Endothelial cell of umbilical vein (primary cell): Measurements from ENCODE around the gene CLDN11.

Experiments
- EZH2 ChIP-seq: IDR thresholded peaks from 2 replicates; pipeline ENCODE4 v1.6.1; 2012; ENCODE audit warnings: borderline replicate concordance, low read depth, mild to moderate bottlenecking, moderate library complexity, low read length, inconsistent platforms; ENCODE audit not compliant: severe bottlenecking
- GATA2 ChIP-seq: IDR thresholded peaks from 2 replicates; pipeline ENCODE4 v1.7.0; 2011; ENCODE audit warnings: low read depth, mild to moderate bottlenecking, moderate library complexity, mixed read lengths, low read length; ENCODE audit not compliant: insufficient read length, insufficient read depth
- MYC ChIP-seq: IDR thresholded peaks from one replicate; pipeline ENCODE4 v1.6.1; 2011; ENCODE audit warnings: mild to moderate bottlenecking, low read depth, low read length
- POLR2A ChIP-seq: IDR thresholded peaks from 2 replicates; pipeline ENCODE4 v1.6.1; 2012; ENCODE audit warnings: low read depth, mild to moderate bottlenecking, control low read depth, low read length
- POLR2AphosphoS5 ChIP-seq: IDR thresholded peaks from 2 replicates; pipeline ENCODE4 v1.6.1; 2012; ENCODE audit warnings: low read depth, mild to moderate bottlenecking, control low read depth, low read length, moderate library complexity; ENCODE audit not compliant: insufficient read depth
- TF ChIP-seq, protein P1 (sequence below), 2 donors: IDR thresholded peaks; 1 replicate in 1 of 2; 2 replicates in 1 of 2; pipeline ENCODE4 v1.5.1; 2011; ENCODE audit warnings: low read length in 2 of 2, mild to moderate bottlenecking in 2 of 2, moderate library complexity in 2 of 2, control low read depth in 1 of 2, inconsistent platforms in 1 of 2, low read depth in 1 of 2; ENCODE audit not compliant: insufficient read depth in 1 of 2; ENCODE audit errors: extremely low read depth in 1 of 2
- TF ChIP-seq, protein P2 (sequence below): IDR thresholded peaks from 2 replicates; pipeline ENCODE4 v1.6.1; 2011; ENCODE audit not compliant: insufficient read depth, insufficient read length

DNA sequence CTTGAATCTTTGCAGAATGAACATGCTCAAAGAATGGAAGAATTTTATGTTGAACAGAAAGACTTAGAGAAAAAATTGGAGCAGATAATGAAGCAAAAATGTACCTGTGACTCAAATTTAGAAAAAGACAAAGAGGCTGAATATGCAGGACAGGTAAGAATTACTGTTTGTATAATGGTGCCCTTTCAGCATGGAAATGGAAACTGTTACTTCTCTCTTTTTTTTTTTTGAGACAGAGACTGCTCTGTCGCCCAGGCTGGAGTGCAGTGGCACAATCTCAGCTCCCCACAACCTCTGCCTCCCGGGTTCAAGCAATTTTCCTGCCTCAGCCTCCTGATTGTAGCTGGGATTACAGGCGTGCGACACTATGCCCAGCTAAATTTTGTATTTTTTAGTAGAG is 27.6 kb upstream of the CLDN11 start:
- TF ChIP-seq POLR2AphosphoS5 (no peak), POLR2A (no peak), EZH2 (no peak), MYC (no peak), GATA2 (no peak)
- TF ChIP-seq, protein P1, sequence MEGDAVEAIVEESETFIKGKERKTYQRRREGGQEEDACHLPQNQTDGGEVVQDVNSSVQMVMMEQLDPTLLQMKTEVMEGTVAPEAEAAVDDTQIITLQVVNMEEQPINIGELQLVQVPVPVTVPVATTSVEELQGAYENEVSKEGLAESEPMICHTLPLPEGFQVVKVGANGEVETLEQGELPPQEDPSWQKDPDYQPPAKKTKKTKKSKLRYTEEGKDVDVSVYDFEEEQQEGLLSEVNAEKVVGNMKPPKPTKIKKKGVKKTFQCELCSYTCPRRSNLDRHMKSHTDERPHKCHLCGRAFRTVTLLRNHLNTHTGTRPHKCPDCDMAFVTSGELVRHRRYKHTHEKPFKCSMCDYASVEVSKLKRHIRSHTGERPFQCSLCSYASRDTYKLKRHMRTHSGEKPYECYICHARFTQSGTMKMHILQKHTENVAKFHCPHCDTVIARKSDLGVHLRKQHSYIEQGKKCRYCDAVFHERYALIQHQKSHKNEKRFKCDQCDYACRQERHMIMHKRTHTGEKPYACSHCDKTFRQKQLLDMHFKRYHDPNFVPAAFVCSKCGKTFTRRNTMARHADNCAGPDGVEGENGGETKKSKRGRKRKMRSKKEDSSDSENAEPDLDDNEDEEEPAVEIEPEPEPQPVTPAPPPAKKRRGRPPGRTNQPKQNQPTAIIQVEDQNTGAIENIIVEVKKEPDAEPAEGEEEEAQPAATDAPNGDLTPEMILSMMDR (IDR thresholded peaks at IDR 0.05; ENCODE audit: extremely low read depth in 1 of 2, insufficient read depth in 1 of 2, low read depth in 1 of 2, low read length in 2 of 2), result no peak
- TF ChIP-seq, protein P2, sequence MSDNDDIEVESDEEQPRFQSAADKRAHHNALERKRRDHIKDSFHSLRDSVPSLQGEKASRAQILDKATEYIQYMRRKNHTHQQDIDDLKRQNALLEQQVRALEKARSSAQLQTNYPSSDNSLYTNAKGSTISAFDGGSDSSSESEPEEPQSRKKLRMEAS, result no peak
